HEK293 (cell line): ENCODE measurements around the gene GPX1.
A peak's percentile ranks its signal among the peaks of the same experiment; 100 is the strongest.

ENCODE experiments used
- FEZF1 ChIP-seq: fragments of 450-650 bp; formaldehyde crosslinking; IDR thresholded peaks from 2 replicates; pipeline ENCODE4 v1.5.1; 2016; ENCODE audit warnings: missing biosample characterization, missing genetic modification characterization
- GLI2 ChIP-seq: fragments of 450-650 bp; formaldehyde crosslinking; IDR thresholded peaks from 2 replicates; pipeline ENCODE4; 2017; ENCODE audit warnings: missing biosample characterization, missing genetic modification characterization, low read depth, borderline replicate concordance
- GLIS1 ChIP-seq: fragments of 450-650 bp; formaldehyde crosslinking; IDR thresholded peaks from 2 replicates; pipeline ENCODE4 v1.5.1; 2016; ENCODE audit warnings: missing biosample characterization, missing genetic modification characterization
- HOXC10 ChIP-seq: sonication (generic); formaldehyde crosslinking; IDR thresholded peaks from 2 replicates; pipeline ENCODE4 v1.8.1; 2023; ENCODE audit warnings: mild to moderate bottlenecking, missing genetic modification reagents
- KLF1 ChIP-seq: fragments of 450-650 bp; formaldehyde crosslinking; IDR thresholded peaks from 2 replicates; pipeline ENCODE4 v1.5.1; 2016; ENCODE audit warnings: missing biosample characterization, missing genetic modification characterization
- KLF10 ChIP-seq: fragments of 450-650 bp; IDR thresholded peaks from 2 replicates; pipeline ENCODE4 v1.5.1; 2018; ENCODE audit warnings: missing biosample characterization, mild to moderate bottlenecking, missing genetic modification characterization
- KLF8 ChIP-seq: fragments of 450-650 bp; formaldehyde crosslinking; IDR thresholded peaks from 2 replicates; pipeline ENCODE4 v1.5.1; 2016; ENCODE audit warnings: missing biosample characterization, missing genetic modification characterization
- MZF1 ChIP-seq: fragments of 450-650 bp; formaldehyde crosslinking; IDR thresholded peaks from 2 replicates; pipeline ENCODE4 v1.5.1; 2017; ENCODE audit warnings: missing biosample characterization, missing genetic modification characterization, borderline replicate concordance
- OSR2 ChIP-seq: fragments of 450-650 bp; formaldehyde crosslinking; IDR thresholded peaks from 2 replicates; pipeline ENCODE4 v1.5.1; 2016; ENCODE audit warnings: missing biosample characterization, missing genetic modification characterization
- SP2 ChIP-seq: fragments of 450-650 bp; formaldehyde crosslinking; IDR thresholded peaks from 2 replicates; pipeline ENCODE4 v1.5.1; 2016; ENCODE audit warnings: missing biosample characterization, missing genetic modification characterization
- SP3 ChIP-seq: fragments of 450-650 bp; formaldehyde crosslinking; IDR thresholded peaks from 2 replicates; pipeline ENCODE4 v1.5.1; 2016; ENCODE audit warnings: missing biosample characterization, missing genetic modification characterization
- SP7 ChIP-seq: fragments of 450-650 bp; formaldehyde crosslinking; IDR thresholded peaks from 2 replicates; pipeline ENCODE4 v1.5.1; 2016; ENCODE audit warnings: missing biosample characterization, missing genetic modification characterization
- ZBTB17 ChIP-seq: fragments of 450-650 bp; formaldehyde crosslinking; IDR thresholded peaks from 2 replicates; pipeline ENCODE4 v1.5.1; 2016; ENCODE audit warnings: missing biosample characterization, missing genetic modification characterization
- ZEB2 ChIP-seq: fragments of 450-650 bp; formaldehyde crosslinking; IDR thresholded peaks from 2 replicates; pipeline ENCODE4 v1.5.1; 2016; ENCODE audit warnings: missing biosample characterization, missing genetic modification characterization
- ZFP37 ChIP-seq: fragments of 450-650 bp; formaldehyde crosslinking; IDR thresholded peaks from 2 replicates; pipeline ENCODE4 v1.5.1; 2016; ENCODE audit warnings: missing biosample characterization, missing genetic modification characterization
- ZFP69B ChIP-seq: fragments of 450-650 bp; formaldehyde crosslinking; IDR thresholded peaks from 2 replicates; pipeline ENCODE4 v1.5.1; 2016; ENCODE audit warnings: missing biosample characterization, missing genetic modification characterization
- ZIC2 ChIP-seq: fragments of 450-650 bp; formaldehyde crosslinking; IDR thresholded peaks from 2 replicates; pipeline ENCODE4 v1.5.1; 2016; ENCODE audit warnings: missing biosample characterization, missing genetic modification characterization
- ZNF10 ChIP-seq: fragments of 450-650 bp; formaldehyde crosslinking; IDR thresholded peaks from 2 replicates; pipeline ENCODE4 v1.5.1; 2017; ENCODE audit warnings: missing biosample characterization, missing genetic modification characterization
- ZNF184 ChIP-seq: fragments of 450-650 bp; IDR thresholded peaks from 2 replicates; pipeline ENCODE4 v1.5.1; 2018; ENCODE audit warnings: missing biosample characterization, mild to moderate bottlenecking, missing genetic modification characterization
- ZNF223 ChIP-seq: fragments of 450-650 bp; formaldehyde crosslinking; IDR thresholded peaks from 2 replicates; pipeline ENCODE4 v1.5.1; 2016; ENCODE audit warnings: missing biosample characterization, missing genetic modification characterization
- ZNF366 ChIP-seq: fragments of 450-650 bp; formaldehyde crosslinking; conservative IDR thresholded peaks from 2 replicates; pipeline ENCODE4 v1.5.1; 2016; ENCODE audit warnings: missing biosample characterization, missing genetic modification characterization
- ZNF394 ChIP-seq: fragments of 450-650 bp; formaldehyde crosslinking; IDR thresholded peaks from 2 replicates; pipeline ENCODE4 v1.5.1; 2016; ENCODE audit warnings: missing biosample characterization, missing genetic modification characterization, mild to moderate bottlenecking, moderate library complexity, borderline replicate concordance
- ZNF561 ChIP-seq: fragments of 450-650 bp; IDR thresholded peaks from 2 replicates; pipeline ENCODE4 v1.5.1; 2018; ENCODE audit warnings: missing biosample characterization, missing genetic modification characterization, borderline replicate concordance
- ZNF610 ChIP-seq: fragments of 450-650 bp; formaldehyde crosslinking; IDR thresholded peaks from 2 replicates; pipeline ENCODE4 v1.5.1; 2016; ENCODE audit warnings: missing biosample characterization, missing genetic modification characterization, borderline replicate concordance
- ZNF677 ChIP-seq: fragments of 450-650 bp; IDR thresholded peaks from 2 replicates; pipeline ENCODE4 v1.5.0; 2018; ENCODE audit warnings: missing biosample characterization, mild to moderate bottlenecking, missing genetic modification characterization, moderate library complexity
- ZNF776 ChIP-seq: fragments of 450-650 bp; formaldehyde crosslinking; IDR thresholded peaks from 2 replicates; pipeline ENCODE4 v1.5.0; 2017; ENCODE audit warnings: missing biosample characterization, missing genetic modification characterization, borderline replicate concordance
- ZNF843 ChIP-seq: fragments of 450-650 bp; formaldehyde crosslinking; IDR thresholded peaks from 2 replicates; pipeline ENCODE4 v1.5.1; 2016; ENCODE audit warnings: missing biosample characterization, missing genetic modification characterization
- ZSCAN30 ChIP-seq: fragments of 450-650 bp; IDR thresholded peaks from 2 replicates; pipeline ENCODE4 v1.5.1; 2018; ENCODE audit warnings: missing biosample characterization, mild to moderate bottlenecking, missing genetic modification characterization, moderate library complexity
- ZXDB ChIP-seq: fragments of 450-650 bp; formaldehyde crosslinking; IDR thresholded peaks from 2 replicates; pipeline ENCODE4 v1.5.1; 2016; ENCODE audit warnings: missing biosample characterization, missing genetic modification characterization
- TF ChIP-seq, protein P1 (sequence below): fragments of 450-650 bp; formaldehyde crosslinking; IDR thresholded peaks from 2 replicates; pipeline ENCODE4 v1.5.1; 2016; ENCODE audit warnings: missing biosample characterization, missing genetic modification characterization
- TF ChIP-seq, protein P2 (sequence below): fragments of 450-650 bp; formaldehyde crosslinking; IDR thresholded peaks from 2 replicates; pipeline ENCODE4 v1.5.1; 2016; ENCODE audit warnings: missing biosample characterization, missing genetic modification characterization
- TF ChIP-seq, protein P3 (sequence below): fragments of 450-650 bp; formaldehyde crosslinking; IDR thresholded peaks from 2 replicates; pipeline ENCODE4 v1.5.1; 2016; ENCODE audit warnings: missing biosample characterization, missing genetic modification characterization
- TF ChIP-seq, protein P4 (sequence below): sonication (generic); formaldehyde crosslinking; IDR thresholded peaks from 2 replicates; pipeline ENCODE4 v1.8.1; 2022; ENCODE audit warnings: mild to moderate bottlenecking, moderate library complexity, missing genetic modification reagents

The GPX1 gene

DNA sequence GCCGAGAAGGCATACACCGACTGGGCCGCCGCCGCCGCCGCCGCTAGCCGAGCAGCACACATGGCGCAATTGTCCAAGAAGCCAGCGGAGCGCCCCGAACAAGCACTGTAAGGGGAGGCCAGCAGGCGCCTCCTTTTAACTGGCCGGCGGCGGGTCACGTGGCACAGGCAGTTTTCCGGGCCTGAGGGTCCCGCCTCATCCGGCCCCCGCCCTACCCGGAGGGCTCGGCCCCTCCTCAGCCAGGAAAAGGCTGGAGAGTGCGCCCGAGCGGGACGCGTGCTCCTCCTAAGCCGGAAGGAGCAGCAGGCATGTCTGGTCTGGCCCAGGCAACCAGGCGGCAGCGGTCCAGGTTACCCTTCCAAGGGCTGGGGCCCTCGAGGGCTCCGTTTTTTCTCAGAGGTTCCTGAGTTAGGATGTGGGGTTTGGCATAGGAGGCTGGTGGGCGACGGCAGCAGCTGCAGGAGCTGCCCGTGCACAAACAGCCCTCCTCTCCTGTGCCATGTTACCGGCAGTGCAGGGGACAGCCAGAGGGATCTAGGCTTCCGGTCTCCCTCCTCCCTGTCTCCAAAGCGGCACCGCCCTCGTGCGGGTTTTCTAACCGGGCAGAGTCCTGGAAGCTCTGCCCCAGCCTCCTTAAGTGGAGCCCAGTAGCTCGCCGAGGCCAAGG lies at the start of gene GPX1 (continued):
- peak; percentile 70 for TF ChIP-seq SP3 (tag by site-specific recombination)
- no peak for TF ChIP-seq ZNF677
- TF ChIP-seq, protein P1, sequence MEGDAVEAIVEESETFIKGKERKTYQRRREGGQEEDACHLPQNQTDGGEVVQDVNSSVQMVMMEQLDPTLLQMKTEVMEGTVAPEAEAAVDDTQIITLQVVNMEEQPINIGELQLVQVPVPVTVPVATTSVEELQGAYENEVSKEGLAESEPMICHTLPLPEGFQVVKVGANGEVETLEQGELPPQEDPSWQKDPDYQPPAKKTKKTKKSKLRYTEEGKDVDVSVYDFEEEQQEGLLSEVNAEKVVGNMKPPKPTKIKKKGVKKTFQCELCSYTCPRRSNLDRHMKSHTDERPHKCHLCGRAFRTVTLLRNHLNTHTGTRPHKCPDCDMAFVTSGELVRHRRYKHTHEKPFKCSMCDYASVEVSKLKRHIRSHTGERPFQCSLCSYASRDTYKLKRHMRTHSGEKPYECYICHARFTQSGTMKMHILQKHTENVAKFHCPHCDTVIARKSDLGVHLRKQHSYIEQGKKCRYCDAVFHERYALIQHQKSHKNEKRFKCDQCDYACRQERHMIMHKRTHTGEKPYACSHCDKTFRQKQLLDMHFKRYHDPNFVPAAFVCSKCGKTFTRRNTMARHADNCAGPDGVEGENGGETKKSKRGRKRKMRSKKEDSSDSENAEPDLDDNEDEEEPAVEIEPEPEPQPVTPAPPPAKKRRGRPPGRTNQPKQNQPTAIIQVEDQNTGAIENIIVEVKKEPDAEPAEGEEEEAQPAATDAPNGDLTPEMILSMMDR (tag by site-specific recombination), result 0 out of 2 replicates have a peak, but pooled peaks have one; percentile 6
- TF ChIP-seq ZNF10, result peak; percentile 62
- TF ChIP-seq HOXC10 (CRISPR knock-in tag), result no peak
- TF ChIP-seq, protein P2, sequence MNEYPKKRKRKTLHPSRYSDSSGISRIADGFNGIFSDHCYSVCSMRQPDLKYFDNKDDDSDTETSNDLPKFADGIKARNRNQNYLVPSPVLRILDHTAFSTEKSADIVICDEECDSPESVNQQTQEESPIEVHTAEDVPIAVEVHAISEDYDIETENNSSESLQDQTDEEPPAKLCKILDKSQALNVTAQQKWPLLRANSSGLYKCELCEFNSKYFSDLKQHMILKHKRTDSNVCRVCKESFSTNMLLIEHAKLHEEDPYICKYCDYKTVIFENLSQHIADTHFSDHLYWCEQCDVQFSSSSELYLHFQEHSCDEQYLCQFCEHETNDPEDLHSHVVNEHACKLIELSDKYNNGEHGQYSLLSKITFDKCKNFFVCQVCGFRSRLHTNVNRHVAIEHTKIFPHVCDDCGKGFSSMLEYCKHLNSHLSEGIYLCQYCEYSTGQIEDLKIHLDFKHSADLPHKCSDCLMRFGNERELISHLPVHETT (tag by site-specific recombination), result peak; percentile 56; the same call in 1 of the 2 replicates
- peak; percentile 82 for TF ChIP-seq KLF10 (tag by site-specific recombination)
- peak; percentile 47; the same call in 1 of the 2 replicates for TF ChIP-seq ZNF843 (tag by site-specific recombination)
- TF ChIP-seq ZNF394 (tag by site-specific recombination), result peak; percentile 90; the same call in 1 of the 2 replicates
- no peak for TF ChIP-seq ZNF184 (tag by site-specific recombination)
- peak; percentile 90 for TF ChIP-seq ZEB2
- TF ChIP-seq ZNF776 (tag by site-specific recombination), result no peak
- peak; percentile 73 for TF ChIP-seq SP7 (tag by site-specific recombination)
- TF ChIP-seq ZBTB17 (tag by site-specific recombination), result peak; percentile 92
- peak; percentile 94 for TF ChIP-seq ZFP69B (tag by site-specific recombination)
- TF ChIP-seq ZXDB (tag by site-specific recombination), result peak; percentile 91
- TF ChIP-seq KLF1 (tag by site-specific recombination), result peak; percentile 87
- peak; percentile 81 for TF ChIP-seq SP2 (tag by site-specific recombination)
- 0 out of 2 replicates have a peak, but pooled peaks have one; percentile 55 for TF ChIP-seq ZNF223 (tag by site-specific recombination)
- peak; percentile 46; the same call in 1 of the 2 replicates for TF ChIP-seq ZNF366 (tag by site-specific recombination)
- TF ChIP-seq ZNF610, result peak; percentile 70; the same call in 1 of the 2 replicates
- TF ChIP-seq ZIC2, result 0 out of 2 replicates have a peak, but pooled peaks have one; percentile 2
- TF ChIP-seq GLI2 (tag by site-specific recombination), result no peak
- TF ChIP-seq ZSCAN30 (tag by site-specific recombination), result peak; percentile 76
- TF ChIP-seq, protein P3, sequence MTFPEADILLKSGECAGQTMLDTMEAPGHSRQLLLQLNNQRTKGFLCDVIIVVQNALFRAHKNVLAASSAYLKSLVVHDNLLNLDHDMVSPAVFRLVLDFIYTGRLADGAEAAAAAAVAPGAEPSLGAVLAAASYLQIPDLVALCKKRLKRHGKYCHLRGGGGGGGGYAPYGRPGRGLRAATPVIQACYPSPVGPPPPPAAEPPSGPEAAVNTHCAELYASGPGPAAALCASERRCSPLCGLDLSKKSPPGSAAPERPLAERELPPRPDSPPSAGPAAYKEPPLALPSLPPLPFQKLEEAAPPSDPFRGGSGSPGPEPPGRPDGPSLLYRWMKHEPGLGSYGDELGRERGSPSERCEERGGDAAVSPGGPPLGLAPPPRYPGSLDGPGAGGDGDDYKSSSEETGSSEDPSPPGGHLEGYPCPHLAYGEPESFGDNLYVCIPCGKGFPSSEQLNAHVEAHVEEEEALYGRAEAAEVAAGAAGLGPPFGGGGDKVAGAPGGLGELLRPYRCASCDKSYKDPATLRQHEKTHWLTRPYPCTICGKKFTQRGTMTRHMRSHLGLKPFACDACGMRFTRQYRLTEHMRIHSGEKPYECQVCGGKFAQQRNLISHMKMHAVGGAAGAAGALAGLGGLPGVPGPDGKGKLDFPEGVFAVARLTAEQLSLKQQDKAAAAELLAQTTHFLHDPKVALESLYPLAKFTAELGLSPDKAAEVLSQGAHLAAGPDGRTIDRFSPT (tag by site-specific recombination), result peak; percentile 67
- peak; percentile 34; the same call in 1 of the 2 replicates for TF ChIP-seq GLIS1 (tag by site-specific recombination)
- TF ChIP-seq ZNF561 (tag by site-specific recombination), result peak; percentile 74; the same call in 1 of the 2 replicates
- peak; percentile 62; the same call in 1 of the 2 replicates for TF ChIP-seq OSR2 (tag by site-specific recombination)
- TF ChIP-seq KLF8 (tag by site-specific recombination), result peak; percentile 92
- TF ChIP-seq ZFP37 (tag by site-specific recombination), result peak; percentile 73; the same call in 1 of the 2 replicates
- TF ChIP-seq FEZF1 (tag by site-specific recombination), result peak; percentile 79
- TF ChIP-seq, protein P4, sequence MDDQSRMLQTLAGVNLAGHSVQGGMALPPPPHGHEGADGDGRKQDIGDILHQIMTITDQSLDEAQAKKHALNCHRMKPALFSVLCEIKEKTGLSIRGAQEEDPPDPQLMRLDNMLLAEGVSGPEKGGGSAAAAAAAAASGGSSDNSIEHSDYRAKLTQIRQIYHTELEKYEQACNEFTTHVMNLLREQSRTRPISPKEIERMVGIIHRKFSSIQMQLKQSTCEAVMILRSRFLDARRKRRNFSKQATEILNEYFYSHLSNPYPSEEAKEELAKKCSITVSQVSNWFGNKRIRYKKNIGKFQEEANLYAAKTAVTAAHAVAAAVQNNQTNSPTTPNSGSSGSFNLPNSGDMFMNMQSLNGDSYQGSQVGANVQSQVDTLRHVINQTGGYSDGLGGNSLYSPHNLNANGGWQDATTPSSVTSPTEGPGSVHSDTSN (CRISPR knock-in tag), result 0 out of 2 replicates have a peak, but pooled peaks have one; percentile 12
- 0 out of 2 replicates have a peak, but pooled peaks have one; percentile 39 for TF ChIP-seq MZF1
